ENCODE data around the gene KRTAP2-1. TPM values are rescaled to one million over a fixed set of nuclear protein-coding genes. Genes with fewer than 3 reads are reported as not detected.
"Not testable (repeated sequence)": the region's sequence is repeated elsewhere in the genome, so short reads cannot be mapped to it uniquely, and the experiment has no call there.

Gene KRTAP2-1
- total RNA-seq, 1 donor: not detected

- Histone ChIP-seq H3K27me3 (ENCODE audit: insufficient read depth, low read length) (no peaks in the 10 kb centered on the region), H3K4me2 (ENCODE audit: insufficient read depth, low read length) (no peak overlapping the region), H3K79me2 (ENCODE audit: insufficient read depth, low read length) (peaks cover 9% of the 10 kb centered on the region), H2AFZ (ENCODE audit: low read length) (no peak overlapping the region), H3K9me3 (ENCODE audit: low read depth, low read length) (peaks cover 2% of the 10 kb centered on the region), H3K4me1 (ENCODE audit: insufficient read depth, low read length) (peaks cover 33% of the 10 kb centered on the region), H4K20me1 (ENCODE audit: insufficient read depth, low read length) (no peaks in the 10 kb centered on the region), H3K4me3 (ENCODE audit: insufficient read depth, low read length) (no peak overlapping the region), H3K27ac (ENCODE audit: low read depth, low read length) (peak overlapping the region; percentile 66), H3K36me3 (ENCODE audit: insufficient read depth, low read length) (no peaks in the 10 kb centered on the region)
- TF ChIP-seq CTCF (IDR thresholded peaks at IDR 0.05; ENCODE audit: extremely low read depth, low read depth, low read length): no peak
- peak; percentile 86 for DNase-seq (ENCODE audit: insufficient read length, low spot score, missing footprints)
These were observed 5.5 kb upstream of the KRTAP2-1 start for GRCh38 chr17:41052566-41052965.

- Histone ChIP-seq H2AFZ (ENCODE audit: low read length) (no peak overlapping the region), H3K9me3 (ENCODE audit: low read depth, low read length) (no peaks in the 10 kb centered on the region), H3K27ac (ENCODE audit: low read depth, low read length) (peak overlapping the region; percentile 97), H3K4me1 (ENCODE audit: insufficient read depth, low read length) (peaks cover 38% of the 10 kb centered on the region), H3K36me3 (ENCODE audit: insufficient read depth, low read length) (no peaks in the 10 kb centered on the region), H3K4me3 (ENCODE audit: insufficient read depth, low read length) (no peak overlapping the region), H3K79me2 (ENCODE audit: insufficient read depth, low read length) (peaks cover 5% of the 10 kb centered on the region), H3K4me2 (ENCODE audit: insufficient read depth, low read length) (peak overlapping the region; percentile 63), H4K20me1 (ENCODE audit: insufficient read depth, low read length) (no peaks in the 10 kb centered on the region), H3K27me3 (ENCODE audit: insufficient read depth, low read length) (no peaks in the 10 kb centered on the region)
- peak; percentile 95 for DNase-seq (ENCODE audit: insufficient read length, low spot score, missing footprints)
- TF ChIP-seq CTCF (IDR thresholded peaks at IDR 0.05; ENCODE audit: extremely low read depth, low read depth, low read length): no peak
These were observed 2.0 kb upstream of the KRTAP2-1 start for GRCh38 chr17:41049110-41049509.

GRCh38 chr17:41048441-41048840, 1.3 kb upstream of the KRTAP2-1 start:
- H3K27me3 ChIP-seq (ENCODE audit: insufficient read depth, low read length): no peaks in the 10 kb centered on the region
- peak overlapping the region; percentile 60 for H2AFZ ChIP-seq (ENCODE audit: low read length)
- peaks cover 38% of the 10 kb centered on the region for H3K4me1 ChIP-seq (ENCODE audit: insufficient read depth, low read length)
- no peaks in the 10 kb centered on the region for H4K20me1 ChIP-seq (ENCODE audit: insufficient read depth, low read length)
- no peaks in the 10 kb centered on the region for H3K9me3 ChIP-seq (ENCODE audit: low read depth, low read length)
- DNase-seq (ENCODE audit: insufficient read length, low spot score, missing footprints): peak; percentile 97
- peak overlapping the region; percentile 97 for H3K27ac ChIP-seq (ENCODE audit: low read depth, low read length)
- no peak overlapping the region for H3K4me3 ChIP-seq (ENCODE audit: insufficient read depth, low read length)
- H3K4me2 ChIP-seq (ENCODE audit: insufficient read depth, low read length): peak overlapping the region; percentile 63
- H3K36me3 ChIP-seq (ENCODE audit: insufficient read depth, low read length): no peaks in the 10 kb centered on the region
- TF ChIP-seq CTCF (IDR thresholded peaks at IDR 0.05; ENCODE audit: extremely low read depth, low read depth, low read length): no peak
- no peaks in the 10 kb centered on the region for H3K79me2 ChIP-seq (ENCODE audit: insufficient read depth, low read length)

DNA sequence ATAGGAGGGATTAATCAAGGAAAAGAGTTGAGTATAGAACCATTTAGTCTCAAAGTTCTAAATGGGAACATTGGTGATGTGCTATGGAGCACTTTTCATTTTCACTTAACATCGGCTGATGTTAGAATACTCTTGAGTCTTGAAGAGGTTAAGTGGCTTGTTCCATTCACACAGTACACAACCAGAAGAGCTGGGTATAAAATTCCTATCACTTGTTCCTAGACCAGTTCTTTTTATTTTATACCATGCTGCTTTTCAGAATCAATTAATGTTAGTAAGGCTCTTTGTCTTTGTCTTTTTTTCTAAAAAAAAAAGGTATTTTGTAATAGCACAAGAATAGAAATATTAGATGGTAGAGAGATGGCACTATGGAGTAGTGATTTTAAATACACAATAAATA, 4.2 kb downstream of the KRTAP2-1 start:
- Histone ChIP-seq H3K27ac (ENCODE audit: low read depth, low read length) (peak overlapping the region; percentile 70), H2AFZ (ENCODE audit: low read length) (no peak overlapping the region), H3K27me3 (ENCODE audit: insufficient read depth, low read length) (no peaks in the 10 kb centered on the region), H4K20me1 (ENCODE audit: insufficient read depth, low read length) (no peaks in the 10 kb centered on the region), H3K36me3 (ENCODE audit: insufficient read depth, low read length) (no peaks in the 10 kb centered on the region), H3K4me3 (ENCODE audit: insufficient read depth, low read length) (no peak overlapping the region), H3K9me3 (ENCODE audit: low read depth, low read length) (no peaks in the 10 kb centered on the region), H3K79me2 (ENCODE audit: insufficient read depth, low read length) (peaks cover 5% of the 10 kb centered on the region), H3K4me2 (ENCODE audit: insufficient read depth, low read length) (no peak overlapping the region), H3K4me1 (ENCODE audit: insufficient read depth, low read length) (peaks cover 45% of the 10 kb centered on the region)
- DNase-seq (ENCODE audit: insufficient read length, low spot score, missing footprints): no peak
- TF ChIP-seq CTCF (IDR thresholded peaks at IDR 0.05; ENCODE audit: extremely low read depth, low read depth, low read length): no peak

- not testable (repeated sequence) for H3K27me3 ChIP-seq (ENCODE audit: insufficient read depth, low read length); H4K20me1 ChIP-seq (ENCODE audit: insufficient read depth, low read length); H3K79me2 ChIP-seq (ENCODE audit: insufficient read depth, low read length); H3K36me3 ChIP-seq (ENCODE audit: insufficient read depth, low read length); H3K9me3 ChIP-seq (ENCODE audit: low read depth, low read length)
- H3K4me2 ChIP-seq (ENCODE audit: insufficient read depth, low read length): peak within 1 kb of the TSS; percentile 38
- H3K4me3 ChIP-seq (ENCODE audit: insufficient read depth, low read length): peak within 1 kb of the TSS; percentile 54
- peaks cover 42% of the 10 kb centered on the region for H3K4me1 ChIP-seq (ENCODE audit: insufficient read depth, low read length)
- DNase-seq (ENCODE audit: insufficient read length, low spot score, missing footprints): peak; percentile 89
- H3K27ac ChIP-seq (ENCODE audit: low read depth, low read length): peak within 1 kb of the TSS; percentile 70
- H2AFZ ChIP-seq (ENCODE audit: low read length): peak within 1 kb of the TSS; percentile 35
These were observed 6.1 kb downstream of the KRTAP2-1 start, which contains the start of gene KRTAP1-1 for GRCh38 chr17:41040783-41041571. KRTAP1-1 (minus strand) TSS chr17:41041450; CDS start chr17:41041397, 53 bp downstream.
